Inflammatory macrophage (primary cell): Measurements from ENCODE around the gene SMAD3.

Source experiments
- DNase-seq, 2 donors: peaks; one replicate each; pipeline ENCODE4 v3.0.0-alpha.2; 2020 to 2022

Gene SMAD3

GRCh38 chr15:67201136-67201535 lies 135.7 kb downstream of the SMAD3 start:
- peak; percentile 37 to 44 for DNase-seq

GRCh38 chr15:67202091-67202490 lies 136.7 kb downstream of the SMAD3 start:
- no peak for DNase-seq

- peak in 1 of 2 donors; percentile 6 for DNase-seq
Measured at GRCh38 chr15:67202991-67203390, 137.6 kb downstream of the SMAD3 start.

GRCh38 chr15:67207555-67208207 lies 142.3 kb downstream of the SMAD3 start:
- DNase-seq, result no peak

GRCh38 chr15:67208396-67208795 lies 143.0 kb downstream of the SMAD3 start:
- no peak for DNase-seq

- no peak for DNase-seq
Measured at GRCh38 chr15:67210555-67211168, 145.3 kb downstream of the SMAD3 start.

GRCh38 chr15:67212684-67213367 lies 147.4 kb downstream of the SMAD3 start:
- no peak for DNase-seq

GRCh38 chr15:67215102-67215501 lies 149.7 kb downstream of the SMAD3 start:
- DNase-seq, result no peak

- DNase-seq, result no peak
Measured at GRCh38 chr15:67216859-67217258, 151.5 kb downstream of the SMAD3 start.

GRCh38 chr15:67218428-67218827 lies 153.0 kb downstream of the SMAD3 start:
- no peak for DNase-seq

- no peak for DNase-seq
Measured at GRCh38 chr15:67219288-67219687, 153.9 kb downstream of the SMAD3 start.

GRCh38 chr15:67224889-67225288 lies 159.5 kb downstream of the SMAD3 start:
- DNase-seq, result no peak

GRCh38 chr15:67225336-67225735 lies 159.9 kb downstream of the SMAD3 start:
- no peak for DNase-seq

GRCh38 chr15:67227431-67227830 lies 162.0 kb downstream of the SMAD3 start:
- DNase-seq, result no peak

GRCh38 chr15:67227846-67228245 lies 162.4 kb downstream of the SMAD3 start:
- DNase-seq, result no peak

GRCh38 chr15:67228286-67228685 lies 162.9 kb downstream of the SMAD3 start:
- no peak for DNase-seq

- DNase-seq, result no peak
Measured at GRCh38 chr15:67230504-67230903, 165.1 kb downstream of the SMAD3 start.

GRCh38 chr15:67232591-67232990 lies 167.2 kb downstream of the SMAD3 start:
- DNase-seq, result no peak

GRCh38 chr15:67240235-67241131 lies 175.1 kb downstream of the SMAD3 start:
- DNase-seq, result peak; percentile 15 to 46

GRCh38 chr15:67241132-67241855 lies 175.9 kb downstream of the SMAD3 start:
- DNase-seq, result no peak

GRCh38 chr15:67242708-67243111 lies 177.3 kb downstream of the SMAD3 start:
- peak; percentile 8 to 66 for DNase-seq
